SK-N-SH treated with all-trans-retinoic acid at 6 μM for 48 hours (cell line): ENCODE results near the gene DDX27.

Experiments used
- ARNTL ChIP-seq: fragments of 450-650 bp; formaldehyde crosslinking; IDR thresholded peaks from 2 replicates; pipeline ENCODE4 v1.5.0; 2020; ENCODE audit warnings: low read depth, mild to moderate bottlenecking, moderate library complexity, borderline replicate concordance
- PPARA ChIP-seq: fragments of 250-450 bp; sonication (Bioruptor Pico); IDR thresholded peaks from 2 replicates; pipeline ENCODE4 v1.5.0; 2020; ENCODE audit warnings: mild to moderate bottlenecking, borderline replicate concordance
- TOX ChIP-seq: fragments of 250-450 bp; sonication (Bioruptor Pico); IDR thresholded peaks from 2 replicates; pipeline ENCODE4 v1.8.0; 2021; ENCODE audit warnings: mild to moderate bottlenecking, moderate library complexity, borderline replicate concordance
- ZFP3 ChIP-seq: fragments of 250-450 bp; sonication (Bioruptor Pico); IDR thresholded peaks from 2 replicates; pipeline ENCODE4 v1.5.0; 2020; ENCODE audit warnings: mild to moderate bottlenecking, moderate library complexity
- TF ChIP-seq, protein P1 (sequence below): fragments of 250-450 bp; sonication (Bioruptor Pico); IDR thresholded peaks from 2 replicates; pipeline ENCODE4 v1.8.0; 2020; ENCODE audit warnings: mild to moderate bottlenecking, moderate library complexity, borderline replicate concordance

DNA sequence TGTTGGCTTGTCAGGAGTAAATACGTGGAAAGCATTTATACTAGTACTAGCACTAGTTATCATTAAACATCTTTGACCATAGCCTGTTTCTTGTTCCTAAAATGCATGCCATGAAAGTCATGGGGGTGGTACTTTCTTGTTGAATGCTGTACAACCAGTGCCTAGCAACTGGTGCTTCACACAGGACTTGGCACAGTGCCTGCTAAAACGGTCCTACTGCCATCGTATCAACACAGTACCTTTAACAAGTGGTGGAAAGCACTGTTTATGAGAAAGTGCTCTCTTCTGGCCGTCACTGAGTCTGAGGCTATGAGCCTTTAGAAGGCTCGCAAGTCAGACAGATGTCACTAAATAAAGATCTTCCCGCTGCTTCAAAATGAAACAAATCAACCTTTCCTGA lies 37.0 kb downstream of the DDX27 start:
- TF ChIP-seq ARNTL (CRISPR knock-in tag) (no peak), ZFP3 (no peak), PPARA (no peak), TOX (CRISPR knock-in tag) (no peak)
- TF ChIP-seq, protein P1, sequence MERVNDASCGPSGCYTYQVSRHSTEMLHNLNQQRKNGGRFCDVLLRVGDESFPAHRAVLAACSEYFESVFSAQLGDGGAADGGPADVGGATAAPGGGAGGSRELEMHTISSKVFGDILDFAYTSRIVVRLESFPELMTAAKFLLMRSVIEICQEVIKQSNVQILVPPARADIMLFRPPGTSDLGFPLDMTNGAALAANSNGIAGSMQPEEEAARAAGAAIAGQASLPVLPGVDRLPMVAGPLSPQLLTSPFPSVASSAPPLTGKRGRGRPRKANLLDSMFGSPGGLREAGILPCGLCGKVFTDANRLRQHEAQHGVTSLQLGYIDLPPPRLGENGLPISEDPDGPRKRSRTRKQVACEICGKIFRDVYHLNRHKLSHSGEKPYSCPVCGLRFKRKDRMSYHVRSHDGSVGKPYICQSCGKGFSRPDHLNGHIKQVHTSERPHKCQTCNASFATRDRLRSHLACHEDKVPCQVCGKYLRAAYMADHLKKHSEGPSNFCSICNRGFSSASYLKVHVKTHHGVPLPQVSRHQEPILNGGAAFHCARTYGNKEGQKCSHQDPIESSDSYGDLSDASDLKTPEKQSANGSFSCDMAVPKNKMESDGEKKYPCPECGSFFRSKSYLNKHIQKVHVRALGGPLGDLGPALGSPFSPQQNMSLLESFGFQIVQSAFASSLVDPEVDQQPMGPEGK (CRISPR knock-in tag): no peak
